GM18870 (cell line): ENCODE data around the gene CCDC192.
"Not testable (repeated sequence)": the region's sequence is repeated elsewhere in the genome, so short reads cannot be mapped to it uniquely, and the experiment has no call there.

Source experiments
- ATAC-seq: cut with Tn5 transposase; IDR thresholded peaks from one replicate; pipeline ENCODE4 v1.9.1; 2021; ENCODE audit warnings: moderate library complexity; ENCODE audit not compliant: unreplicated experiment

The CCDC192 gene

DNA sequence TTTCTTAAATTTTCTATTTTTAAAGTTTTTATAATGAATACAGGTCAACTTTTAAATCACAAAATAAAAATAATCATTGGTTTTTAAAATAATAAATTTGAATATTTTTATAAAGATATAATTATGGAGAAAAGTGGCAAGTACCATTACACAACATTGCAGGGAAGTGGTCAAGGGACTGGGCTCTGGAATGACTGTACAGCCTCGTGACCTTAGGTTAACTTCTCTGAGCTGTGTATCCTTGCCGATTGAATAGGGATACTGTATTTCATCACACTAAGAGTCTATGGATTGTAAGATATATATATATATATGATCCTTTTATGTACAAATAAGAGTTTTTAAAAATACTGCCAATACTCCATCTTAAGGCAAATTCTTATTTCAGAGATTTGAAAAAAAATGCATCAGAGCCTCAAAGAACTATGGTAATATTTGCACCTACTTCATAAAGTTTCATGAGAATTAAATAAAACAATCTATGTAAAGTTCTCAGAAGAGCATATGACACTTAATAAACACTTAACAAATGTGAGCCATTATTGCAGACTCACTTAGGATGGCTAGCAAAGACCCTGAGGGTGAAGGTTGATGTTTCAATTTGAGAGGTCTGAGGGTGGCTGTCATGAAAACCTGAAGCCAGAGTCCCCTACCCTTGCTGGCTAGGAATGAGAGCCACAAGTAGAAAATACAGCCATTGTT is 136.5 kb downstream of the CCDC192 start:
- peak; percentile 49 for ATAC-seq

DNA sequence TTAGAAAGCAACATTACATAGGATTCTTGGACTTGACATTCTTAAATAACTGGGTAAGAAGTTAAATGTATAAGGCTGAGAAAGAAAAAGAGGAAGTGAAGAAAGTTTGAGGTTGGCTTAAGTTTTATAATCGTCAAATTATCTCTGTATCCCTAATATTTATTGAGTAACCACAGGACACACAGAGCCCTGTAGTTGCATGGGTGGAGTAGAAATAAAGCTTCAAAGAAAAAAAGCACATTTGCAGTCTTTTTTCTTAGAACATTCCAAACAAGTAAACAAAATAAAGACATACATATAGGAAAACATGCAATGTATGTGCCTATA is 137.0 kb downstream of the CCDC192 start:
- ATAC-seq = peak; percentile 72

DNA sequence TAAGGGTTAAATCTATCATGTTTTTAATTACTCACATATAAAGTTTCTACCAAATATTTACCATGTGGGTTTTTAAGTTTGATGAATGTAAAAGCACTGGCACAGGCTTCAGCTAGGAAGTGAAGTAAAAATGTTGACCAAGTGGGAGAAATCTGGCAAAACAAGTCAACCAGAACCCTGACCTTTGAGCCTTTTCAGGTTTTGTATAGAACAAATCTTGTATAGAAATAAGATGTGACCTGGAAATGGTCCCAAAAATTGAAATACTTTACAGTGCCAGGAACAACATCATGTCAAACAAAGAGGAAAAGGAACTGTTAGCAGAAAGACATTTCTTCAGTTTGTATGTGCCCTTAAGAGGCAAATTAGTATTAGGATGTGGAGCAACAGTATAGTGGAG is 137.6 kb downstream of the CCDC192 start:
- no peak for ATAC-seq

DNA sequence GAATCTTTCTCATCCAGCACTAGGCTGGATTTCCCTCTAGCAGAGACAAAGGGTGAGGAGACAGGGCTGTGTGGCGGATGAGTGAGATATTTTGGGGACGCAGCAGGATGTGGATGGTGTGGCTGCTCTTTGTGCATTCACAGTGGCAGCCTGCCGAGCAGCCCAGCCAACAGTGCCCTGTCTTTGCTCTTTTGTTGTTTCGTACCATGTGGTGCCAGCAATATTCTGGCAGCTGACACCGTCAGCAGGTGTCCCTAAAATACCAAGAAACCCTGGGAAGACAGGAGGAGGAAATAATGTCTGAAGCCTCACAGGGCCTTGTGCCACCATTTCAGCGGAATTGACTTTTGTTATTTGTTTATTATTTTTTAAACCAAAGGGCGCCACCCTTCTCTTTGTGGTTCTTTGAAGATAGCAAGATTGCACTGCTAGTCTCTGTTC is 141.4 kb downstream of the CCDC192 start:
- ATAC-seq = no peak

DNA sequence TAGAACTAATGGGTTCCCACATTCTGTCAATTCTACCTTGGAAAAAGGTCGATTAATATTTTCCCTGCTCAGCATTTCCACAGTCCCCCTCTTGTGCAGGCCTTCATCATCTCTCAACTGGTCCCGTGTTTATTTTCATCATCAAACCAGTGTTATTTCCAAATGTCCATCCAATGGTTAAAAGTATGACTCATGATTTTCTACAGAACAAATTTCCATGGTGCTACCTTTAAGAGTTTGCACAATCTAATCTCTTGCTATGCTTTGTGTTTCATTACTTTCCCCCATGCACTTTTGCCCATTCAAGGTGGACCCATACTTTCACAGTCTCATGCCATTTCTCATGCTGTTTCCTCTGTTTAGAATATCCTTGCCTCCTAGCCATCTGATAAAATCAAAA is 143.7 kb downstream of the CCDC192 start:
- no peak for ATAC-seq

DNA sequence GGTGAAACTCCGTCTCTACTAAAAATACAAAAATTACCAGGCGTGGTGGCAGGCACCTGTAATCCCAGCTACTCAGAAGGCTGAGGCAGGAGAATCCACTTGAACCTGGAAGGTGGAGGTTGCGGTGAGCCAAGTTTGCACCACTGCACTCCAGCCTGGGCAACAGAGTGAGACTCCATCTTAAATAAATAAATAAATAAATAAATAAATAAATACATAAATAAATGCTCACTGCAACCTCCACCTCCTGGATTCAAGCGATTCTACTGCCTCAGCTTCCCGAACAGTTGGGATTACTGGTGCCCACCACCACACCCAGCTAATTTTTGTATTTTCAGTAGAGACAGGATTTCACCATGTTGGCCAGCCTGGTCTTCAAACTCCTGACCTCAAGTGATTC is 144.4 kb downstream of the CCDC192 start:
- not testable (repeated sequence) for ATAC-seq

DNA sequence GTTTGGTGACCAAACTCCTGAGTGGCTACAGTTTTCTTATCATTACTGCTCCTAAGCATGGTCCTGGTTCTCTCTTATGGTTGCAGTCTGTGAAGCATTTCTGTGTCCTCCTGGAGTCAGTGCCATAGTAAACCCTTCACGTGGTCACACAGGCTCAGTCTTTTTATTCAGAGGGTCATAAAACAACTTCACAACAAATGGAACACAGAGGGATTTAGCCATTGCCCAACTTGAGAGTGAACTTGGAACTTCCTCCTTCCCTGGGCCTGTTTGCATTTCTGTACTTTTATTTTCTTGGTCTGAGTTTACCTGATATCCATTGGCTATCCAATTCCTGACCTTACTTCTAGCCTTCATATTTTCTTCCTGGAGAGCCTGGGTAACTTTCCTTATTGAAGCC is 144.9 kb downstream of the CCDC192 start:
- ATAC-seq = no peak

DNA sequence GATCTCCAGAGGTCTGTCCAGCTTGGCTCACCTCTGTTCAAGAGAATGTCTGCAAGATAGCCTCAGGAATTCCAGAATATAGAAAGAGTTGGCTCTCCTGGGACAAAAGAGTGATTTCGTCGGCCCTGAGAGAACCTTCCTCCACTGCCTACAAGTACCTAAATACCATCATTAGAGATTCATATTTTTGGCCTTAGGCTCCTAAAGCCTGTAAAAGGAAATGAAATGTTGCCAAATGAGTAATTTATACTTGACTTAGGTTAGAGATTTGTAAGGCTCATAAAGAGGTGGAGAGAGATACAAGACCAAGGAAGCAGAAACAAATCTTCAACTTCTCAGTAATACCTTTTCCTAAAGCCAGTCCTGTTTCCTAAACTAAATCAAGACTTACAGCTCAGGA is 146.2 kb downstream of the CCDC192 start:
- ATAC-seq = no peak

DNA sequence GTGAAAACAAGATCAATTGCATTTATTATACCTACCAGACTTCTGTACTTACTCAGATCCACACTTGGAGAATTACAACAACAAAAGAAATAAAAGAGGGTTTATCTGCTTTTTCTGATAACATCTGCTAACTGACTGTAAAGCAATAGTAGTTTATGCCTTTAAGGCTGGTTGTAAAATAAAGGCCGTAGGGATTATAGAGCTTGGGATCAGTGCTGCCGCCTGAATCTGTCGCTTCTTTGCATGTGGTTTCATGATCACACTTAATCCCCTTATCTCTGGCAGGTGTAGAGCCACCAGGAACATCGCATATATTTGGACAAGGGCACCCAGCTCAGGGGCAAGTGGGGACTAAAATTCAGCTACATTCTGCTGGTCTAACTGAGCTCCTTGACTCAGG is 146.7 kb downstream of the CCDC192 start:
- no peak for ATAC-seq

DNA sequence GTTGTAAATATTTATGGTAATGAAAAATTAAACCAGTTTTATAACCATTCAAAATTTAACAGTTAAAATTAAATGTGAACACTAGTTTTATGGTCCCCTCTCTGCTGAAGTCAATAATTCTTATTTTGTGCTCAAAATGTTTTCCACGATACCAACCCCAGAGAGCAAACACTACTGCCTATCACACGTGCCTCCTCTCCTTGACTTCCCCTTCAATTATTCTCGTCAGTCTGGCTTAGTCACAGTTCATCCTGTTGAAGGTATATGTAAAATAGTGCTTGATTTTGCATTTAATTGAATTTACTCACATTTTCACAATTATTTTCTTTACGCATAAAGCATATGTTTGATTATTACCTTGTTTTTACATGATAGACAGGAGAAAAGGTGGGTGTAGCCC is 148.8 kb downstream of the CCDC192 start:
- ATAC-seq = no peak

DNA sequence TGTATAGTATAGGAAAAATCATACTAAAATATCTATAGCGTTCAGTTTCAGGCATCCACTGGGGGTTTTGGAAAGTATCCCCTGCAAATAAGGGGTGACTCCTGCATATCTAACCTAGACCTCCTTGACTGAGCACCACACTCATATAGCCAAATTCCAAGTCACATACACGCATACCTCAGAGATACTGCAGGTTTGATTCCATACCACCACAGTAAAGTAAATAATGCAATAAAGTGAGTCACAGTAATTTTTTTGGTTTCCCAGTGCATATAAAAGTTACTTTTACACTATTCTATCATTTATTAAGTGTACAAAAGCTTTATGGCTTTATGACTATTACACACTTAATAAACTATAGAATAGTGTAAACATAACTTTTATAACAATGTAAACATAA is 151.3 kb downstream of the CCDC192 start:
- no peak for ATAC-seq

DNA sequence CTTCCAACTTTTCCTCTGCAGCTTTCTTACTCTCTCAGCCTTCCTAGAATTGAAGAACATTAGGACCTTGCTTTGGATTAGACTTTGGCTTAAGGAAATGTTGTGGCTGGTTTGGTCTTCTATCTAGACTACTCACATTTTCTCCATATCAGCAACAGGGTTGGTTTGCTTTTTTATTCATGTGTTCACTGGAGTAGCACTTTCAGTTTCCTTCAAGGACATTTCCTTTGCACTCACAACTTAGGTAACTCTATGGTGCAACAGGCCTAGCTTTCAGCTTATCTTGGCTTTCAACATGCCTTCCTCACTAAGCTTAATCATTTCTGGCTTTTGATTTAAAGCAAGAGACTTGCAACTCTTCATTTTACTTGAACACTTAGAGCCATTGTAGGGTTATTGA is 153.1 kb downstream of the CCDC192 start:
- ATAC-seq = peak; percentile 86

DNA sequence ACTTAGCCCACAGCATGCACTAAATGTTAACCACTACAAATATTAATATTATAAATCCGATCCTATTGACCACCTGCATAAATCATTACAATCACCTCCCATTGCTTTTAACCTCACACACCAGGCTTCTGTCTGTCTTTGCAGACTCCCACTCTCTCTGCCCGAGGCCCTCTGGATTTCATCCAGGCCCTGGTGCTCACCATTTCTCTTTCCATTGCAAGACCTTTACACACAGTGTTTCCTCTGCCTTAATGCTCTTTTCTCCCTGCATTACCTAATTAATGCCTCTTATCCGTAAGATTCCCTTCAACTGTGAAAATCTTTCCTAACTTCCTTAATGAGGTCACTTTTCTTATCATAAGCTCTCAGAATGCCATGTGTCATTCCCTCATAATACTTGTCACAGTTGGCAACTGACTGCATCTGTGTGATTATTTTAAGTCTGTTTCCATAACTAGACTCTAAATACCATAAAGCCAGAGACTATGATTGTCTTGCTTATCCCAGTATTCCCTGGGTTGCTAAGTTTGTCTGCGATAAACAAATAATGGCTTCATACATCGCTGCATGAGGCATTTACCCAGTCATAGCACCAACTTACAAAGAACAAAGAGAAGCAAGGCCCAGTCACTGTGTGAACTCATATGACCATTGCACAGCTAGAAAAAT is 155.1 kb downstream of the CCDC192 start:
- ATAC-seq = no peak

DNA sequence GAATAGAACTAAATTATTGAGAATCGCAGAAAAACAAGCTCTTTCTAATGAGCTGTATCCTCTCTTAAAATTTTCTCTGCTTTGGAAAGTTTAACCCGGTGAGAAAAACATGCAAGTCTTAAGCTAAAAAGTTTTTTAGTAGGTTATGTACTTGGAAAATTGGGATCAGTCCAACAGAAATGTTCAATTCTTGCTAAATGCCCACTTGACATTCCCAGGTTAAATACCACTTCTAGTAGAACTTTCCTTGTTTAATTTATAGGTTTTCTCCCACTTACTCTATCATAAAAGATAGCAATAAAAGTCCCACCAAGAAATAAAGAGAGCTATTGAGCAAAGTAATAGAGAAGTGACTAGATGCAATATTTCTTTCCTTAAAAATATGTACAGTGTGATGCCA is 157.1 kb downstream of the CCDC192 start:
- no peak for ATAC-seq

DNA sequence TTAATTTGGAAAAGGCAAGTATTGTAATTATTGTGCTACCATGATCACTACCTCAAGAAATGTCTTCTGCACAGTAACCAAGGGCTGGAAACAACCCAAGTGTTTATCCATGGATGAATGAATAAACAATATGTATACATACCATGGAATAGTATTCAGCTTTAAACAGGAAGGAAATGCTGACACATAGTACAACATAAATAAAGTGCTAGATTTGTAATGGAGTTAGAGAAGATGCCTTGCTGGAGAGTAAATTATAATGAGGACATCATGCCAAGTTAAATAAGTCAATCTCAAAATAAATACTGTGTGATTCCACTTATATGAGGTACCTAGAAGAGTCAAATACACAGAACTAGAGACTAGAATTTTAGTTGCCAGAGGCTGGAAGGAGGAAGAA is 160.0 kb downstream of the CCDC192 start:
- no peak for ATAC-seq

DNA sequence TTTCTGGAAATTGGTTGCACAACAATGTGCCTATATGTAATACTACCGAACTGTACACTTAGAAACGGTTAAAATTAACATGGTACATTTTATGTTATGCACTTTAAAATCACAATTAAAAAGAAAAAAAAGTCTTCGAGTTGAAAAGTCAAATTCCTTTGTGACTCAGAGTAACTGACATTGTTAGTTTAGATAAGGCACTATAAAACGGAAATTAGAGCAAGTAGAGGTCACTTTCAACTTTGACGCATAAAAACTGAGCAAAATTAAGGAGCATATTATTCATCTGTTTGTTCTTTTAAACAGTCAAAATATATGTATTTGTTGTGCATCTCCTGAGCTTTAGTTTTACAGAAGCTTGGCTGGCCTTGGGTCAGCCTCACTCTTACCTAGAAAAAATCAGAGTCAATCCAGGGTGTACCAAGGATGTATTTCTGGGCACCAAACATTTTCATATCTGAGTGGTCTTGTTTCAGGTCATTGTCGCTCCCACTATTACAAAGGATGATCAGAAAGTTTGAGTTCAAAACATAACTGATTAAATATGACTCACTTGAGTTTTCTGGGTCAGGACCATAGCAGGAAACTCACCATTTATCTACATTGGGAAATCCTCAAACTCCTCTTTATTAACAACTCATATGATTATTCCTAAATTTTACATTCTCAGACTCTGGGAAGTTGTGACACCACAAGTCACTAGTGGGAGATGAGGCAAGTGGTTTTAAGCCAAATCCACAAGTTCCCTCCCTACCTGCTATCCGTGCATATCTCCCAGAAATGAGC is 160.6 kb downstream of the CCDC192 start:
- ATAC-seq = no peak

DNA sequence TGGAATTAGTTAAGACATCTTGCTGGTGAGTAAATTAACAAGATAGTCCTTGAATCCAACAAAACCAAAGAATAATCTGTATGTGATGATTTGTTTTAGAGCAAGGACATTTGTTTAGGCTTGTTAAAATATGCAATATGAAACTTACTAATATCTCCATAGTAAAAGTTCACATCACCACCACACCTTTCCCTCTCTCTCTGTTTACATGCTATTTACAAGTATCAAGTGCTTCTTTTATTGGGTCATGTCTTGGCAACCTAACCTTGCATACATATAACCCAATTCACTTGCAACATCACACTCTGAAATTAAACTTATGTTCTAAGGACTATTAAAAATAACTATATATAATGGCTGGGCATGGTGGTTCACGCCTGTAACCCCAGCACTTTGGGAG is 161.3 kb downstream of the CCDC192 start:
- no peak for ATAC-seq

DNA sequence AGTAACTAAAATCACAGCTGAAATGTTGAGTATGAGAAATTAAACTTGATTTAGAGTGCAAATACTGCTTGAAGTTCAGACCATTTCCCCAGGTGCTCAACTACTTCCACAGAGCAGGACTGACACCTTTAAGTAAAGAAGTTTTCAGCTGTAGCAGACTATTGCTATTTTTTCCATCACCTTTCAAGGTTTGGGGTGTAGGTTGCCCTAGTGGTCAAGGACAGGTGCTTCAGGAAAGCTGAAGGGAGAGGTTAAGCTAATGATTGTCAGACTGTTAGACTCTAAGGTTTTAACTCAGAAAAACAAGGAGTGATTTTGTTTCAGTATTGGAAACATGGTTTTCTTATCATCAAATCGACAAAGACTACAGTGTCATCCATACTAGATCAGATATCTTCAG is 162.1 kb downstream of the CCDC192 start:
- ATAC-seq = peak; percentile 39

DNA sequence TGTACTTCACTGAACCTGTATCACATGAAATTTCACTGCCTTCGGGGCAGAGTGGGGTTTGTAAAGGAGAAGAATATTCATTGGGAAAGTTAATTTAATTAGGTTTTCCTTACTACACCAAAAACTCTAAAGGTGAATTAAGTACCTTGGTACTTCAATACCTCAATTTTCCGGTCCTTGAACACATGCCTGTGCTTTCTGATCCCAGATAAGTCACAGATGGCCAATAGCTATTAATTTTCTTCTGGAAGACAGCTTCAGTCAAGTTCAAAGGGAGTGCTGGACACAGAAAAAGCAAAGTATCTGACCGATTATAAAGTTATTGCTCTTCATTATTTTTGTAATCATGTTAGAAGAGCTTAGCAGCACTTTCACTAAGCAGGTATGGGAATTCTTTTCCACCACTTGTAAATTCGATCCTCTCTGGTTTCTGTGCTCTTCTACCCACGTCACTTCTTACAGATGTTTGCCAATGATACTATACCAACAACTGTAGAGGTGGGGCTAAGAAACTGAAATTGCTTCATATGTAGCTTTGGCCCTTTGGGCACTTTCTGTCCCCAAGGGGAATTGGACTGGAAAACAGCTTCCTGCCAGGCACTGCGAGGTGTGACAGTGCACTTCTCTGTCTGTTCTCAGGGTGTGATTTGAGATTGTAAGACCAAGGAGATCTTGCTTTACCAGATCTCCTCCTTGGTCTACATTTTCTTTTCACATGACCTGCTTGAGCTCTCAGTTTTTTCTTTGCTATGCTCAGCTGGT is 164.0 kb downstream of the CCDC192 start:
- peak; percentile 70 for ATAC-seq

DNA sequence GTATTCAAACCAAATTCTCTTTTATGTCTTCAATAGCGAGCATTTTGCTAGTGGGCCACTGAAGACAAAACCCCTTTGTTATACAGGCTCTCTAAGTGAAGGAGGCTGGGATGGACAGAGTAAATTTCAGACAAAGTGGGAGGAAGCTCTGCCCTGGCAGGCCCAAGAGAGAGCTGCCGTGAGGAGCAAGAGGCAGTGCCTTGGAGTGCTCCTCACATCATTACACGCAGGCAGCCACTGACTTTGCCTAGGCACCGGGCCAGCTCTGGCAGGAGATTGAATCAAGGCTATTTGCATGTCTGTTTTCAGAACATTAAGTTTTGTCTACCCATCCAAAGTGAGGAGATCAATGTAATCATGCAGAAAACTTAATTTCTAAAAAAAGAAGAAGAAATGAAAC is 167.7 kb downstream of the CCDC192 start:
- ATAC-seq = no peak

DNA sequence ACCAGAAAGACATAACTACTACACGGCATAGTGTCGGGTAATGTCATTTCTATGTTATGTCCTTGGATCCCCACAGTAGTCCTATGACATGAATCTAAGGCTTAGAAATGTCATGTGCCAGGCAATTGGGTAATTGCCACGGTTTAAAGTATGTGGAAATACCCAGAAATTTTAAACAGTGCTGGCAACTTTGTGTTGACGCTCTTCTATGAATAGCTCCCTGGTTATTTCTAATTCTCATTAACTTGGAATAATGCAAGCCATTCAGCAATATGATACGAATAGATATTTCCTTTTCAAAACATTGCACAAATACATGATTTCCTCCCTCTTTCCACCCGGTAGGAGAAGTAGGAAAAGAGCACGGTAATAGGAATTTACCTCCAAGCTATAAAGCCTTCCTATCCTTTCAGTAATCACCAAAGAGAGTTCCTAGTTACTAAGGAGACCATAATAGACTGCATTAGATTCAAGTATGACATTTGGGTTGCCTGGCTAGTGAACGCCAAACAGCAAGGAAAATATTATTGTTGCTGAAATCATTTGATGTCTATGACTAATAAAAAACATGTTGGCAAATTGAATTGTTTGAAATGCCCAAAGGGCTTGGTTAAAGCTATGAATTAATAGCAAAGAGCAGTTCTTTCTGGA is 168.4 kb downstream of the CCDC192 start:
- no peak for ATAC-seq
